ENCODE data around the gene NME7. TPM values are rescaled to one million over a fixed set of nuclear protein-coding genes. Genes with fewer than 3 reads are reported as not detected.

Gene NME7
- total RNA-seq, 4 donors from 2014 or later = 14.1 to 42.6 (median 25.0) TPM

- TF ChIP-seq POLR2A (IDR thresholded peaks at IDR 0.05) (no peak), CTCF (IDR thresholded peaks at IDR 0.05) (no peak)
- DNase-seq = no peak
- H3K9me3 ChIP-seq = no peaks in the 10 kb centered on the region
- H3K27me3 ChIP-seq = no peaks in the 10 kb centered on the region
- H3K4me3 ChIP-seq = no peak overlapping the region
- intact Hi-C loops (cut with DNase I; ENCODE audit: low total_unique reads) = no loop called here
- H3K27ac ChIP-seq = no peak overlapping the region
- no peaks in the 10 kb centered on the region for H3K36me3 ChIP-seq
- H3K4me1 ChIP-seq = no peaks in the 10 kb centered on the region
These were observed 66.7 kb downstream of the NME7 start for GRCh38 chr1:169300854-169301253.

- Histone ChIP-seq H3K36me3 (no peaks in the 10 kb centered on the region), H3K4me1 (no peaks in the 10 kb centered on the region), H3K27ac (no peak overlapping the region), H3K27me3 (no peaks in the 10 kb centered on the region), H3K4me3 (no peak overlapping the region), H3K9me3 (no peaks in the 10 kb centered on the region)
- TF ChIP-seq POLR2A (IDR thresholded peaks at IDR 0.05) (no peak), CTCF (IDR thresholded peaks at IDR 0.05) (no peak)
- intact Hi-C loops (cut with DNase I; ENCODE audit: low total_unique reads) = no loop called here
- DNase-seq = no peak
These were observed 69.2 kb downstream of the NME7 start for GRCh38 chr1:169298441-169298840.

- H3K36me3 ChIP-seq = no peaks in the 10 kb centered on the region
- DNase-seq = no peak
- H3K9me3 ChIP-seq = no peaks in the 10 kb centered on the region
- H3K27ac ChIP-seq = no peak overlapping the region
- no peaks in the 10 kb centered on the region for H3K4me1 ChIP-seq
- intact Hi-C loops (cut with DNase I; ENCODE audit: low total_unique reads) = no loop called here
- no peak overlapping the region for H3K4me3 ChIP-seq
- TF ChIP-seq POLR2A (IDR thresholded peaks at IDR 0.05) = no peak
- no peaks in the 10 kb centered on the region for H3K27me3 ChIP-seq
These were observed 71.8 kb downstream of the NME7 start for GRCh38 chr1:169295846-169296245.

GRCh38 chr1:169295425-169295824 is 72.2 kb downstream of the NME7 start:
- no peaks in the 10 kb centered on the region for H3K27me3 ChIP-seq
- H3K27ac ChIP-seq = no peak overlapping the region
- H3K9me3 ChIP-seq = no peaks in the 10 kb centered on the region
- no peak overlapping the region for H3K4me3 ChIP-seq
- no peak for TF ChIP-seq POLR2A (IDR thresholded peaks at IDR 0.05)
- TF ChIP-seq CTCF (IDR thresholded peaks at IDR 0.05) = no peak
- no peaks in the 10 kb centered on the region for H3K36me3 ChIP-seq
- H3K4me1 ChIP-seq = no peaks in the 10 kb centered on the region
- DNase-seq = no peak
- intact Hi-C loops (cut with DNase I; ENCODE audit: low total_unique reads) = no loop called here

- no peaks in the 10 kb centered on the region for H3K4me1 ChIP-seq
- no peak for TF ChIP-seq CTCF (IDR thresholded peaks at IDR 0.05)
- TF ChIP-seq POLR2A (IDR thresholded peaks at IDR 0.05) = no peak
- H3K27me3 ChIP-seq = no peaks in the 10 kb centered on the region
- H3K36me3 ChIP-seq = no peaks in the 10 kb centered on the region
- no peak overlapping the region for H3K27ac ChIP-seq
- H3K4me3 ChIP-seq = no peak overlapping the region
- intact Hi-C loops (cut with DNase I; ENCODE audit: low total_unique reads) = no loop called here
- no peak for DNase-seq
- no peaks in the 10 kb centered on the region for H3K9me3 ChIP-seq
These were observed 78.6 kb downstream of the NME7 start for GRCh38 chr1:169289016-169289415.

GRCh38 chr1:169288011-169288414 is 79.6 kb downstream of the NME7 start:
- no peak for DNase-seq
- no peaks in the 10 kb centered on the region for H3K27me3 ChIP-seq
- H3K4me3 ChIP-seq = no peak overlapping the region
- intact Hi-C loops (cut with DNase I; ENCODE audit: low total_unique reads) = no loop called here
- H3K27ac ChIP-seq = no peak overlapping the region
- TF ChIP-seq CTCF (IDR thresholded peaks at IDR 0.05) (no peak), POLR2A (IDR thresholded peaks at IDR 0.05) (no peak)
- no peaks in the 10 kb centered on the region for H3K4me1 ChIP-seq
- H3K36me3 ChIP-seq = no peaks in the 10 kb centered on the region
- no peaks in the 10 kb centered on the region for H3K9me3 ChIP-seq
